Measurements from ENCODE around the gene SLC26A1.

Gene SLC26A1

GRCh38 chr4:955161-955921, 37.9 kb downstream of the SLC26A1 start:
- Histone ChIP-seq H3K4me2 (ENCODE audit: low read depth, low read length, poor library complexity, severe bottlenecking) (no peak overlapping the region), H3K9ac (ENCODE audit: low read length) (no peak overlapping the region), H2AFZ (ENCODE audit: low read depth, low read length, severe bottlenecking) (no peak overlapping the region), H3K27ac (ENCODE audit: low read depth, low read length) (no peak overlapping the region), H3K79me2 (ENCODE audit: insufficient read depth, low read length) (no peaks in the 10 kb centered on the region), H3K36me3 (ENCODE audit: low read length) (no peaks in the 10 kb centered on the region), H4K20me1 (ENCODE audit: low read depth, low read length) (no peaks in the 10 kb centered on the region), H3K9me3 (ENCODE audit: insufficient read depth, low read length) (no peaks in the 10 kb centered on the region), H3K9me2 (replicated peaks; ENCODE audit: insufficient read depth, low read length) (no peaks in the 10 kb centered on the region), H3F3A (ENCODE audit: insufficient read depth) (no peaks in the 10 kb centered on the region), H3K4me3 (ENCODE audit: insufficient read depth, low read length, poor library complexity, severe bottlenecking) (no peak overlapping the region), H3K27me3 (ENCODE audit: low read length) (no peaks in the 10 kb centered on the region)
- no peak for TF ChIP-seq CTCF (IDR thresholded peaks at IDR 0.05; ENCODE audit: insufficient read depth, low read length, poor library complexity, severe bottlenecking)
- TF ChIP-seq EZH2phosphoT487 (conservative IDR thresholded peaks at IDR 0.05; ENCODE audit: low read length), result no peak

GRCh38 chr4:954211-955020, 38.8 kb downstream of the SLC26A1 start:
- Histone ChIP-seq H3K4me3 (ENCODE audit: insufficient read depth, low read length, poor library complexity, severe bottlenecking) (no peak overlapping the region), H2AFZ (ENCODE audit: low read depth, low read length, severe bottlenecking) (no peak overlapping the region), H3K27me3 (ENCODE audit: low read length) (no peaks in the 10 kb centered on the region), H3F3A (ENCODE audit: insufficient read depth) (no peaks in the 10 kb centered on the region), H3K9me3 (ENCODE audit: insufficient read depth, low read length) (no peaks in the 10 kb centered on the region), H4K20me1 (ENCODE audit: low read depth, low read length) (no peaks in the 10 kb centered on the region), H3K79me2 (ENCODE audit: insufficient read depth, low read length) (no peaks in the 10 kb centered on the region), H3K9ac (ENCODE audit: low read length) (no peak overlapping the region), H3K27ac (ENCODE audit: low read depth, low read length) (no peak overlapping the region), H3K4me2 (ENCODE audit: low read depth, low read length, poor library complexity, severe bottlenecking) (no peak overlapping the region), H3K9me2 (replicated peaks; ENCODE audit: insufficient read depth, low read length) (no peaks in the 10 kb centered on the region), H3K36me3 (ENCODE audit: low read length) (no peaks in the 10 kb centered on the region)
- TF ChIP-seq CTCF (IDR thresholded peaks at IDR 0.05; ENCODE audit: insufficient read depth, low read length, poor library complexity, severe bottlenecking) (no peak), EZH2phosphoT487 (conservative IDR thresholded peaks at IDR 0.05; ENCODE audit: low read length) (no peak)

- no peaks in the 10 kb centered on the region for H3K36me3 ChIP-seq (ENCODE audit: low read length)
- no peak overlapping the region for H3K4me2 ChIP-seq (ENCODE audit: low read depth, low read length, poor library complexity, severe bottlenecking)
- no peaks in the 10 kb centered on the region for H3K9me3 ChIP-seq (ENCODE audit: insufficient read depth, low read length)
- H3K27me3 ChIP-seq (ENCODE audit: low read length), result no peaks in the 10 kb centered on the region
- H3K4me3 ChIP-seq (ENCODE audit: insufficient read depth, low read length, poor library complexity, severe bottlenecking), result no peak overlapping the region
- no peaks in the 10 kb centered on the region for H4K20me1 ChIP-seq (ENCODE audit: low read depth, low read length)
- no peak overlapping the region for H3K9ac ChIP-seq (ENCODE audit: low read length)
- no peaks in the 10 kb centered on the region for H3K9me2 ChIP-seq (replicated peaks; ENCODE audit: insufficient read depth, low read length)
- TF ChIP-seq CTCF (IDR thresholded peaks at IDR 0.05; ENCODE audit: insufficient read depth, low read length, poor library complexity, severe bottlenecking), result no peak
- no peak for TF ChIP-seq EZH2phosphoT487 (conservative IDR thresholded peaks at IDR 0.05; ENCODE audit: low read length)
- H2AFZ ChIP-seq (ENCODE audit: low read depth, low read length, severe bottlenecking), result no peak overlapping the region
- no peak overlapping the region for H3K27ac ChIP-seq (ENCODE audit: low read depth, low read length)
- no peaks in the 10 kb centered on the region for H3F3A ChIP-seq (ENCODE audit: insufficient read depth)
- no peaks in the 10 kb centered on the region for H3K79me2 ChIP-seq (ENCODE audit: insufficient read depth, low read length)
Measured at GRCh38 chr4:953574-953915, 39.7 kb downstream of the SLC26A1 start.

All from SU-DHL-6 (cell line).